ENCODE measurements around the gene GGT5.
"Not testable (repeated sequence)": the region's sequence is repeated elsewhere in the genome, so short reads cannot be mapped to it uniquely, and the experiment has no call there.

- TF ChIP-seq POLR2A (IDR thresholded peaks at IDR 0.05; ENCODE audit: low read length); GATA1 (IDR thresholded peaks at IDR 0.05; ENCODE audit: low read depth, low read length): not testable (repeated sequence)
Observed at GRCh38 chr22:24249413-24249812, 4.5 kb upstream of the GGT5 start.

Data from erythroblast (primary cell).